GM19035 (cell line): ENCODE data around the gene FRG1.
"Not testable (repeated sequence)": the region's sequence is repeated elsewhere in the genome, so short reads cannot be mapped to it uniquely, and the experiment has no call there.

Source experiments
- ATAC-seq: cut with Tn5 transposase; IDR thresholded peaks from one replicate; pipeline ENCODE4 v1.9.1; 2021; ENCODE audit not compliant: unreplicated experiment

The FRG1 gene

GRCh38 chr4:189984661-189985060 lies 44.0 kb downstream of the FRG1 start:
- ATAC-seq, result not testable (repeated sequence)

- not testable (repeated sequence) for ATAC-seq
These were observed 45.1 kb downstream of the FRG1 start for GRCh38 chr4:189985651-189986243.

GRCh38 chr4:189988877-189989431 lies 48.3 kb downstream of the FRG1 start:
- ATAC-seq, result no peak

- ATAC-seq, result not testable (repeated sequence)
These were observed 49.3 kb downstream of the FRG1 start for GRCh38 chr4:189989941-189990340.
